Pancreas (tissue), 10 donors: ENCODE results near the gene SNX27. TPM values are rescaled to one million over a fixed set of nuclear protein-coding genes. Genes with fewer than 3 reads are reported as not detected.
A peak's percentile ranks its signal among the peaks of the same experiment; 100 is the strongest.

ENCODE experiments used
- ATAC-seq, 4 donors: fragments of 200-7000 bp; cut with Tn5 transposase; one replicate each; pipeline versions ENCODE4 v1.8.0 to v1.9.1; 2020; ENCODE audit warnings: mild to moderate bottlenecking in 4 of 4, moderate library complexity in 4 of 4
- DNase-seq, 6 donors: peaks; one replicate each; pipeline ENCODE4 v3.0.0-alpha.2; 2020
- FAIRE-seq: peaks from 2 replicates; lab custom pipeline; 2012; peaks lifted over from hg19 to GRCh38; lab: Jason Lieb, UNC
- H3K27ac ChIP-seq, 4 donors: fragments of 200-600 bp; sonication (generic); 1 replicate in 3 of 4; 2 replicates in 1 of 4; pipeline versions ENCODE4 v1.5.0 to v1.8.0; 2020
- H3K27me3 ChIP-seq, 4 donors: fragments of 200-600 bp; one replicate each; pipeline ENCODE4 v1.8.0; 2021
- H3K36me3 ChIP-seq, 3 donors: fragments of 200-600 bp; sonication (generic) in 1 of 3; one replicate each; pipeline versions ENCODE4 v1.5.0 to v1.8.0; 2020 to 2021
- H3K4me1 ChIP-seq, 3 donors: fragments of 200-600 bp; one replicate each; pipeline ENCODE4 v1.8.0; 2021
- H3K4me3 ChIP-seq, 4 donors: fragments of 200-600 bp; sonication (generic) in 2 of 4; one replicate each; pipeline versions ENCODE4 v1.5.0 to v1.8.0; 2020 to 2021
- H3K9me3 ChIP-seq, 4 donors: fragments of 200-600 bp; one replicate each; pipeline ENCODE4 v1.8.0; 2021
- CTCF ChIP-seq, 4 donors: fragments of 200-600 bp; sonication (generic) in 3 of 4; IDR thresholded peaks; one replicate each; pipeline versions ENCODE4 v1.5.0 to v1.8.0; 2021; ENCODE audit warnings: antibody characterized with exemption in 4 of 4
- WGBS, 2 donors: extraction: QIAGEN DNeasy Blood & Tissue Kit; methylation state at CpG; one replicate each; pipeline ENCODE4 v1.1.7; 2013; 5-methylcytosine and 5-hydroxymethylcytosine counted together
- intact Hi-C, 3 donors: fragments of 100-400 bp; cut with DNase I; formaldehyde crosslinking; loops; one replicate each; pipeline versions ENCODE4 v1.11.1 to v1.14.2; 2022
- polyA plus RNA-seq, 2 donors: library from polyadenylated mRNA; stranded (reverse); fragments of 200-250 nt; gene quantifications; one replicate each; pipeline ENCODE4 v1.2.3, GENCODE V29; 2013
- total RNA-seq, 6 donors: library from RNA; stranded (reverse); fragmentation: NEBNext Ultra II Directional in 4 of 6; extraction: Animal tissue kit (Norgen Biotek cat#: 25700) in 4 of 6; gene quantifications; one replicate each; pipeline versions ENCODE4 v1.2.1 to v1.2.4, GENCODE V29; 2021 to 2023
- donor health status: healthy with polysubstance abuse.
- donor health status: DM: no; HTN: no; CAD: no; lungs with moderate emphysema.
- donor health status: DM: no; HTN: no; CAD: no.
- donor health status: control.
- donor health status: control.
- donor health status: Bipolar disorder and iron deficiency.
- donor health status: DM: yes; HTN: yes; CAD: no.
- donor health status: DM: no; HTN: no; CAD: no.
- donor health status: DM: no; HTN: no; CAD: no.
- donor health status: DM: yes; HTN: yes; CAD: no.

Gene SNX27
- total and polyA plus RNA-seq, 8 donors = 5.9 to 23.4 (median 11.9) TPM

GRCh38 chr1:151568626-151569088, 43.2 kb upstream of the SNX27 start:
- no peaks in the 10 kb centered on the region for H3K27me3 ChIP-seq
- peaks cover 3 to 41% (median 21%) of the 10 kb centered on the region in 3 donors for H3K36me3 ChIP-seq
- WGBS, 2 donors = 55 to 67% methylated on average over 3 of the region's 3 CpGs
- intact Hi-C loops = no loop called here
- H3K4me3 ChIP-seq = no peak overlapping the region
- no peak for TF ChIP-seq CTCF (IDR thresholded peaks at IDR 0.05)
- H3K27ac ChIP-seq = no peak overlapping the region
- H3K4me1 ChIP-seq = peaks cover 0 to 5% (median 0%) of the 10 kb centered on the region in 3 donors
- H3K9me3 ChIP-seq = no peaks in the 10 kb centered on the region
- no peak for FAIRE-seq
- peak in 1 of 4 donors; percentile 28 for ATAC-seq
- DNase-seq = no peak

- Histone ChIP-seq H3K27me3 (no peaks in the 10 kb centered on the region), H3K27ac (no peak overlapping the region), H3K4me3 (no peak overlapping the region), H3K9me3 (no peaks in the 10 kb centered on the region), H3K4me1 (peaks cover 0 to 5% (median 0%) of the 10 kb centered on the region in 3 donors), H3K36me3 (peaks cover 3 to 41% (median 9%) of the 10 kb centered on the region in 3 donors)
- DNase-seq (peak in 3 of 6 donors; percentile 31 to 52 (median 34)), ATAC-seq (peak in 3 of 4 donors; percentile 43 to 67 (median 54)), FAIRE-seq (no peak)
- 30 to 53% methylated on average over 1 of the region's 1 CpG for WGBS, 2 donors
- intact Hi-C loops = no loop called here
- TF ChIP-seq CTCF (IDR thresholded peaks at IDR 0.05) = no peak
Measured at GRCh38 chr1:151570819-151571218, 41.0 kb upstream of the SNX27 start.

DNA sequence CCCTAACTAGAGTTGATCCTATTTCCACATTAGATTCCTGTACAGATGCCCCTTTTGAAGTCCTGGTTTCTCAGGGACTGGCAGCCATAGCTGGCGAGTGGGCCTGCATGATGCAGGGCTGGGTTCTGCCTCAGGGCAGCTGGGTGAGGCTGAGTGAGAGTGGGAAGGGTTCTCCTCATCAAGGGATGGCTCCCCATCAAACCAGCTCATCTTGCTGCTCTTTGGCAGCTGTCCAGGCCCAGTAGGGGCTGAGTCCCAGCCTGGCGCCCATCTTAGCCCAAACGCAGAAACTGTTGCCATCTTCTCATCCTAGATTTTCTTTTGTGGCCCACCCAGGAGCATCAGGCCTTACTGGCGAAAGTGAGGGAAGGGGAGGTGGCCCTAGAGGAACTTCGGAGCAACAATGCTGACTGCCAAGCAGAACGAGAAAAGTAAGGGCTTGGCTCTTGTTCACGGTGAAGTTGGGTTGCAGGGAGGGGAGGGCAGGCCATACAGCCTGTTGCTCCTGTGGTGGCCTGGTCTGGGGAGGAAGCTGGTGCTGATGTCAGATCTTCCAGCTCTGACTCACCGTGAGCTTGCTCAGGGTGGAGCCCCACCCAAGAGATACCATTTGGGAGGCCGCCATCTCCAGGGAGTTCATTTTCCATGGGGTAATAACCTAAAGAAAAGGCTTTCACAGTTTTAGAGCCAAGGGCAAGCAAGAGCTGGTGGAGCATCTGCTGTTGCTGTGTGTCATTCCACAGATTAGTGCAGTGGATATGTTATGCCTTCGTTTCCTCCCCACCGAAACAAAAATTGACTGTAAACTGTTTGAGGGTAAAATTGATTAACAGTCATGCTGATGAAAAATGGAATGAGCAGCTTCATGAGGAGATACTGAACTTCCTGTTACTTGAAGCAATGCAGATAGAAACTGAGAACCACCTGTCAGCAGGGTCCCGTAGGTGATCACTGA, 37.0 kb upstream of the SNX27 start:
- H3K4me1 ChIP-seq = peaks cover 0 to 5% (median 0%) of the 10 kb centered on the region in 3 donors
- FAIRE-seq (no peak), DNase-seq (no peak), ATAC-seq (peak in 3 of 4 donors; percentile 32 to 65 (median 51))
- no peak overlapping the region for H3K4me3 ChIP-seq
- H3K9me3 ChIP-seq = no peaks in the 10 kb centered on the region
- no peak overlapping the region for H3K27ac ChIP-seq
- no peaks in the 10 kb centered on the region for H3K27me3 ChIP-seq
- WGBS, 2 donors = 89% methylated on average over 12 of the region's 12 CpGs
- TF ChIP-seq CTCF (IDR thresholded peaks at IDR 0.05) = no peak
- intact Hi-C loops = no loop called here
- peaks cover 0 to 40% (median 14%) of the 10 kb centered on the region in 3 donors for H3K36me3 ChIP-seq

- intact Hi-C loops = no loop called here
Measured at GRCh38 chr1:151577173-151577572, 34.7 kb upstream of the SNX27 start.

More at GRCh38 chr1:151577173-151577572, 34.7 kb upstream of the SNX27 start:
- no peak for FAIRE-seq
- H3K36me3 ChIP-seq = peaks cover 0 to 58% (median 17%) of the 10 kb centered on the region in 3 donors
- H3K9me3 ChIP-seq = no peaks in the 10 kb centered on the region
- no peak overlapping the region for H3K27ac ChIP-seq
- TF ChIP-seq CTCF (IDR thresholded peaks at IDR 0.05) = no peak
- no peak for ATAC-seq
- WGBS, 2 donors = 96 to 97% methylated on average over 2 of the region's 2 CpGs
- H3K27me3 ChIP-seq = no peaks in the 10 kb centered on the region
- DNase-seq = no peak
- H3K4me3 ChIP-seq = no peak overlapping the region
- no peaks in the 10 kb centered on the region for H3K4me1 ChIP-seq
